IPS-NIHi7 (cell line): ENCODE results near the gene LRTM2.

Experiments
- DNase-seq: peaks from one replicate; pipeline ENCODE4 v3.0.0; 2012; ENCODE audit warnings: mixed read lengths; ENCODE audit errors: extremely low spot score

LRTM2 gene

GRCh38 chr12:1797991-1798640 lies 22.2 kb upstream of the LRTM2 start:
- DNase-seq, result no peak

GRCh38 chr12:1798641-1799020 lies 21.7 kb upstream of the LRTM2 start:
- no peak for DNase-seq

GRCh38 chr12:1799051-1799881 lies 21.1 kb upstream of the LRTM2 start:
- no peak for DNase-seq

- DNase-seq, result no peak
These were observed 20.4 kb upstream of the LRTM2 start for GRCh38 chr12:1799882-1800400.

GRCh38 chr12:1800401-1801302 lies 19.7 kb upstream of the LRTM2 start:
- peak; percentile 75 for DNase-seq

GRCh38 chr12:1801303-1801975 lies 18.9 kb upstream of the LRTM2 start:
- DNase-seq, result no peak

GRCh38 chr12:1803736-1804135 lies 16.6 kb upstream of the LRTM2 start:
- no peak for DNase-seq

- DNase-seq, result peak; percentile 95
These were observed 15.6 kb upstream of the LRTM2 start for GRCh38 chr12:1804545-1805332.

- DNase-seq, result no peak
These were observed 14.8 kb upstream of the LRTM2 start for GRCh38 chr12:1805441-1806081.

- DNase-seq, result no peak
These were observed 13.9 kb upstream of the LRTM2 start for GRCh38 chr12:1806301-1807086.

GRCh38 chr12:1807087-1807860 lies 13.1 kb upstream of the LRTM2 start:
- DNase-seq, result no peak

- no peak for DNase-seq
These were observed 12.1 kb upstream of the LRTM2 start for GRCh38 chr12:1808036-1808797.

- no peak for DNase-seq
These were observed 11.4 kb upstream of the LRTM2 start for GRCh38 chr12:1808798-1809480.

GRCh38 chr12:1809591-1810190 lies 10.7 kb upstream of the LRTM2 start:
- no peak for DNase-seq

GRCh38 chr12:1810201-1810930 lies 10.0 kb upstream of the LRTM2 start:
- no peak for DNase-seq

GRCh38 chr12:1810931-1811280 lies 9.5 kb upstream of the LRTM2 start:
- DNase-seq, result no peak
